Tibial nerve (tissue), 4 donors: ENCODE results near the gene KMT2C.

Experiments used
- CTCF ChIP-seq, 5 experiments: fragments of 200-600 bp in 3 of 5; fragments of 450-650 bp in 2 of 5; sonication (generic) in 3 of 5; IDR thresholded peaks; one replicate each; pipeline ENCODE4 v1.5.1; 2016 to 2019; ENCODE audit warnings: antibody characterized with exemption in 5 of 5, mild to moderate bottlenecking in 3 of 5, moderate library complexity in 2 of 5
- EP300 ChIP-seq, 2 donors: sonication (generic); formaldehyde crosslinking; IDR thresholded peaks; one replicate each; pipeline ENCODE4 v1.6.1; 2017; ENCODE audit warnings: antibody characterized with exemption in 2 of 2, mild to moderate bottlenecking in 1 of 2
- POLR2A ChIP-seq, 2 donors: fragments of 450-650 bp; IDR thresholded peaks; one replicate each; pipeline ENCODE4 v1.6.1; 2017; ENCODE audit warnings: antibody characterized with exemption in 2 of 2, mild to moderate bottlenecking in 2 of 2, moderate library complexity in 2 of 2

- TF ChIP-seq CTCF (IDR thresholded peaks at IDR 0.05), result no peak
- TF ChIP-seq POLR2A (IDR thresholded peaks at IDR 0.05), result no peak
- TF ChIP-seq EP300 (IDR thresholded peaks at IDR 0.05), result no peak
Observed at GRCh38 chr7:152367170-152367569, 68.6 kb downstream of the KMT2C start.
